Ectodermal cell (in vitro differentiated cells): ENCODE data around the gene CREM.

Experiments
- H3K27ac ChIP-seq: 2 replicates; pipeline ENCODE4 v1.7.0; 2013; ENCODE audit warnings: mild to moderate bottlenecking, low read depth, low read length; ENCODE audit not compliant: insufficient read depth, poor library complexity, severe bottlenecking
- H3K27me3 ChIP-seq: 2 replicates; pipeline ENCODE4 v1.7.0; 2013; ENCODE audit warnings: mild to moderate bottlenecking, low read length; ENCODE audit not compliant: insufficient read depth, control insufficient read depth, poor library complexity, severe bottlenecking
- H3K36me3 ChIP-seq: one replicate; pipeline ENCODE4 v1.7.0; 2013; ENCODE audit warnings: low read length; ENCODE audit not compliant: control insufficient read depth, insufficient read depth
- H3K4me1 ChIP-seq: one replicate; pipeline ENCODE4 v1.7.0; 2013; ENCODE audit warnings: low read length; ENCODE audit not compliant: control insufficient read depth, insufficient read depth
- H3K4me3 ChIP-seq: 2 replicates; pipeline ENCODE4 v1.7.0; 2013; ENCODE audit warnings: low read depth, low read length, control low read depth; ENCODE audit not compliant: insufficient read depth
- H3K9me3 ChIP-seq: 2 replicates; pipeline ENCODE4 v1.7.0; 2013; ENCODE audit warnings: mild to moderate bottlenecking, low read length, moderate library complexity; ENCODE audit not compliant: control insufficient read depth
- WGBS, 2 experiments: methylation state at CpG; one replicate each; pipeline ENCODE4 v1.1.7; 2013; ENCODE audit warnings: missing lambda C conversion rate in 2 of 2; 5-methylcytosine and 5-hydroxymethylcytosine counted together

Gene CREM

DNA sequence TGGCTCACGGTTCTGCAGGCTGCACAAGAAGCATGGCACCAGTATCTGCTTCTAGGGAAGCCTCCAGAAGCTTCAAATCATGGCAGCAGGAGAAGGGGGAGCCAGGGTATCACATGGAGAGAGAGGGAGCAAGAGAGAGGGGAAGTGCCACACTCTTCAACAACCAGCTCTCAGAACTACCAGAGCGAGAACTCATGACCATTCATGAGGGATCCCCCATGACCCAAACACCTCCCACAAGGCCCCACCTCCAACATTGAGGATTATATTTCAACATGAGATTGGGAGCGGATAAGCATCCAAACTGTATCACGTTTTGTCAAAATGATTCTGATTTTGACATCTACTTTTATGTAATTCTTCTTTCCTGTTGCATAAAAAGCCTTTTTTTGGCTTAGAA lies 38.5 kb downstream of the CREM start:
- H3K27ac ChIP-seq = no peak overlapping the region
- 87 to 96% methylated on average over 4 of the region's 4 CpGs for WGBS, 2 experiments
- no peak overlapping the region for H3K4me3 ChIP-seq
- no peaks in the 10 kb centered on the region for H3K27me3 ChIP-seq
- H3K36me3 ChIP-seq = no peaks in the 10 kb centered on the region
- H3K4me1 ChIP-seq = no peaks in the 10 kb centered on the region
- H3K9me3 ChIP-seq = no peaks in the 10 kb centered on the region

DNA sequence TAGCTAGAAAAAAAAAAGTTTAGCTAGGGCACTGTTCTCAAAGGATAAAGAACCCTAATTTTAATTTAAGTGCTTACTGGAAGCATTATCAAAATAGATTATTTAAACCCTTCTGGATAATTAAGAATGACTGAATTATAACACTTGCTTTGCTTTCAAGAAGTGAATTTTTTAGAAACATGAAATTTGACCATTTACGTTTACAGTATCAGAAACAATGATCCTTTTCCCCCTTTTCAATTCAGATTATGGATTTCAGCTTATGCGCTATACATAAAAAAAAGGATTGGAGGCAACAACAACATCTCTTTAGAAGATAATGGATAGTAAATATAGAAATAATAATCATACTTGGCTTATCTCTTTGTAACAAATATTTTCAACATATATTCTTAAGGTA lies 39.2 kb downstream of the CREM start:
- H3K4me1 ChIP-seq = no peaks in the 10 kb centered on the region

DNA sequence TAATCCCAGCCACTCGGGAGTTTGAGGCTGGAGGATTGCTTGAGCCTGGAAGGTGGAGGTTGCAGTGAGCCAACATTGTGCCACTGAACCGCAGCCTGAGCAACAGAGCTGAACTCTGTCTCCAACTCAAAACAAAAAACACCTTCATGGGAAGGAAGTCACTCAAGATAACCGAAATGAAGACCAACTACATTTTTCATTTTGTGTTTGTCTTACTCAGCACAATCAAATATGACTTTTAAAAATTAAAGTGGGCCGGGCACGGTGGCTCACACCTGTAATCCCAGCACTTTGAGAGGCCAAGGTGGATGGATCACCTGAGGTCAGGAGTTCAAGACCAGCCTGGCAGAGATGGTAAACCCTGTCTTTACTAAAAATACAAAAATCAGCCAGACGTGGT lies 40.0 kb downstream of the CREM start:
- Histone ChIP-seq H3K27me3 (no peaks in the 10 kb centered on the region), H3K36me3 (no peaks in the 10 kb centered on the region), H3K9me3 (no peaks in the 10 kb centered on the region), H3K4me3 (no peak overlapping the region), H3K4me1 (no peaks in the 10 kb centered on the region), H3K27ac (no peak overlapping the region)
- WGBS, 2 experiments = 89 to 92% methylated on average over 6 of the region's 6 CpGs

More for the DNA sequence above, 39.2 kb downstream of the CREM start:
- H3K9me3 ChIP-seq = no peaks in the 10 kb centered on the region
- no peaks in the 10 kb centered on the region for H3K27me3 ChIP-seq
- no peak overlapping the region for H3K27ac ChIP-seq
- no peaks in the 10 kb centered on the region for H3K36me3 ChIP-seq
- 86 to 100% methylated on average over 1 of the region's 2 CpGs for WGBS, 2 experiments
- H3K4me3 ChIP-seq = no peak overlapping the region

DNA sequence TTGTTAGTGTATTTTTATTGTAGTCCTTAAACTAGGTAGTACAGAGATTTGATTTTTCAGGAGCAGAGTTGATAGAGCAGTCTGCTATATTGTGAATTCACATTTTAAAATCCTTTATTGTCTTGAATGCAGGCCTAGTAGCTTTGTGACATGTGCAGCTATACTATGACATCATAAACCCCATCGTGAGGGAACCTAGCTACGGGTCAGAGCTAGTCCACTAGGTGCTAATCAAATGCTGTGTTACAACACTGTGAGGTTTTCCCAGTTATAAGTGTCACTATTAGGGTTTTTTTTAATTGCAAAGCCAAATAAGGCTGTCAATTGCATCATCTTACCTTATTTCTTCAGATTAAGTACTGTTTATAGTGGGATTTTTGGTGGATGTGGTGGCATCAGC lies 40.7 kb downstream of the CREM start:
- Histone ChIP-seq H3K27ac (no peak overlapping the region), H3K4me1 (no peaks in the 10 kb centered on the region), H3K27me3 (no peaks in the 10 kb centered on the region), H3K4me3 (no peak overlapping the region), H3K9me3 (no peaks in the 10 kb centered on the region), H3K36me3 (no peaks in the 10 kb centered on the region)
- WGBS, 2 experiments = 100% methylated on average over 2 of the region's 2 CpGs

DNA sequence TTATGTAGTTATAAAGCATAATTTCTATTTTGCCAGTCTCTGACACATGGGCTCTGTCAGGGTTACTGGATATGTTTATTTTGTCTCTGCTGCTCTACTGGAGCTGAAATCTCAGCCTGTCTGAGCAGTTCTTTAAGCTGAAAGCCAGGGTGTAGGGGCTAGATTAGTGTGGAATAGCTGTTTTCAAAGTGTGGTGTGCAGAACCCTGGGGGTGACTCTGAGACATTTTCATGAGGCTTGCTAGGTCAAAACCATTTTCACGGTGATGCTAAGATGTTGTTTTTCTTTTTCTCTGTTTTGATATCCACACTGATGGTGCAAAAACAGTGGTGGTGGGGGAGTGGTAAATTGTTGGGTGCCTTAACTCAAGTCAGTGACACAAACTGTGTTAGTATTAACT lies 45.5 kb downstream of the CREM start:
- Histone ChIP-seq H3K27me3 (no peaks in the 10 kb centered on the region), H3K36me3 (no peaks in the 10 kb centered on the region), H3K9me3 (no peaks in the 10 kb centered on the region), H3K27ac (no peak overlapping the region), H3K4me1 (no peaks in the 10 kb centered on the region), H3K4me3 (no peak overlapping the region)
- 86 to 95% methylated on average over 1 of the region's 1 CpG for WGBS, 2 experiments

DNA sequence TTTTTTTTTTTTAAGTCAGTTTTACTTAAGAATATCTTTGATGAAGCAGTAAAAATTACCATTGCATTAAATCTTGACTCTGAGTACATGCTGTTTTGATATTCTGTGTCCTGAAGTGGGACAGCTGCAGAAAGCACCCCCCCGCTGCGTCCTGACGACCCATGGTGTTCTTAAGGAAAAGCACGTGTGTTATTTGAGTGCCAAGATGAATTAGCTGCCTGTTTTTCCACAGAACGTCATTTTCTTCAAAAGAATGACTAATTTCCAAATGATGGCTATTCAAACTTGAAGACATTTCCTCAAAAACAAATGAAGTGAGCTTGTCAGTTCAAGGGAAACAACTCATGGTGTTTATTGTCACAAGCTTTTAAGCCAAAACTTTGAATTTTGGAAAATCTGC lies 45.9 kb downstream of the CREM start:
- 88% methylated on average over 5 of the region's 5 CpGs for WGBS, 2 experiments

DNA sequence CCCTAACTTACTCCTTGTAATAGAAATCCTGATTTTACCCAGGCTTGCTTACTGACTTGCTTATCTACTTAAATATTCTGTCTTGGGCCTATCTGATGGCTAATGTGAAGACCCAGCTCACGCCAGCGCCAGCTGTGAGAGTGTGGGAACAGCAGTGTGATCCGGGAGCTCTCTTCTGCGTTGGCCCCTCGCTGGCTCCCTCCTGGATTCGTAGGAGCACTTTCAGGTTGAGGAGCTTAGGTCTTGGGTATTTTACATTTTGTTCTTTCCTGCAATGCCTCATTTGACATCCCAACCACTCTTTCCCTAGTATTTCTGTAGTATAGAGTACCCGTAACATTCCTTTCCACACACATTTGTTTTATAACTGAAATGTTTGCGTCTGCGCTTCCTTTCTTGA lies 51.7 kb downstream of the CREM start:
- 81 to 87% methylated on average over 9 of the region's 9 CpGs for WGBS, 2 experiments
- H3K4me1 ChIP-seq = no peaks in the 10 kb centered on the region

More for the DNA sequence above, 45.9 kb downstream of the CREM start:
- Histone ChIP-seq H3K9me3 (no peaks in the 10 kb centered on the region), H3K27ac (no peak overlapping the region), H3K4me3 (no peak overlapping the region), H3K4me1 (no peaks in the 10 kb centered on the region), H3K27me3 (no peaks in the 10 kb centered on the region), H3K36me3 (no peaks in the 10 kb centered on the region)

DNA sequence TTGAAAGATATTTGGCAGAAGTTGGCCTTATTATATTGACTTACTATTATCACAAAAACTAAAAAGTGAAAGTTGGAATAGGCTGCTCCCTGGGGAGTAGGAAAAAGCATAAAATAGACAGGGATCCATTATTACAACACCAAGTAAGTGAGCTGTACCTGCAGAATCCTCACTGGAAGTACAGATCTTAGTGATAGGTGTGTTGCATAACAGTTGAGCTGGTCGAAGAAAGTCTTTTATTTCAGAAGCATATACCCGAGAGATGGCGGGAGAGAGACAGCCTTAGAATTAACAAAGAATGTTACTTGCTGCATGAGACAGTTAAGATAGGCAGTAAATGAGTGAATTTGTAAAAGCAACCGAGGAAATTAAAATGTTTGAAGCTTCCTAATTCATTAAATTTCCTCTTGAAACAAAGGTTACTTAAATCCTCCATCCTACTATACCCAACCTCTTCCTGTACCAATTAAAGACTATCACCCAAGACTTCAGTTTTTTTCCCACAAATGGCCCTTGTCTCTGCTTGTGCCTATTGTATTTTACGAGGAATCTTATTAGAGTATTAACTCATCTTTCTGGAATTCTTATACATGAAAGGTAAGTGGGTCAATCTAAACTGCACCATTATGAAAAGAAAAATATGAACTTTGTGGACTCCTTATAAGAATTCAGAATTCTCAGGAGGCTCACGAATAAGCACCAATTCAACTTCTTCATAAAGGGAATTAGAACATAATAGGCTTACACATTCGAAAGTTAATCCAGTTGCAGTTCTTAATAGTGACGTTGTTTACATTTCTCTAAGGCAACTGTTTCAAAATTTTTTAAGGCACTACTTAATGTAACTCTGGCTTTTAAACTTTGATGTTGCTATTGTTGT lies 56.2 kb downstream of the CREM start:
- no peaks in the 10 kb centered on the region for H3K27me3 ChIP-seq
- no peaks in the 10 kb centered on the region for H3K36me3 ChIP-seq
- H3K27ac ChIP-seq = peak overlapping the region; percentile 5
- no peak overlapping the region for H3K4me3 ChIP-seq
- H3K4me1 ChIP-seq = no peaks in the 10 kb centered on the region
- WGBS, 2 experiments = 89 to 93% methylated on average over 7 to 8 of the region's 8 CpGs
- H3K9me3 ChIP-seq = no peaks in the 10 kb centered on the region

More for the DNA sequence above, 51.7 kb downstream of the CREM start:
- no peak overlapping the region for H3K27ac ChIP-seq
- H3K9me3 ChIP-seq = no peaks in the 10 kb centered on the region
- no peak overlapping the region for H3K4me3 ChIP-seq
- H3K36me3 ChIP-seq = no peaks in the 10 kb centered on the region
- no peaks in the 10 kb centered on the region for H3K27me3 ChIP-seq

DNA sequence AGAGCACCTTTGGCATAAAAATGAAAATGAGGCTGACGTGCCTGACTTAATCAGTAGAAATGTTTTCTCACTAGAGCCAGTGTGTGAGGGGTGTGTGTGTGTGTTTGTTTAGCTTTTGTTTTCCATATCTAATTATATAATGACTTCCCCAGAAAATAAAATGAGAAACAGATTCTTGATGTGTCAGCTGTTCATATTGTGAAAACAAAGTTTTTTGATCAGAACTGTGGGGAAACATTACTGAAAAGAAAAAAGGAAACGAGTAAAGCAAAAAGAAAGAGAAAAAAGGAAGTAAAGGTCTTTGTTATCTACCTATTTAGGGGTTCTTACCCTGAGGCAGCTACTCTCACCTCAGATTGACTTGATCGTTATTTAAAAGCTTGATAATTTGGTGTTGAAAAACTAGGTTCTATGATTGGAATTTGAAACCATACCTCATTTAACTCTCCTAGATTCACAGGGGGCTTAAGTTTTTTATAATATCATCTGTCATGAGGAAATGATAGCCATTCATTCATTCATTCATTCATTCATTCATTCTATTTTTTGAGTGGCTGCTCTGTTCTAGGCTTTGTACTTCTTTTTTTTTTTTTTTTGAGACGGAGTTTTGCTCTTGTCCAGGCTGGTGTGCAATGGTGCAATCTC lies 58.0 kb downstream of the CREM start:
- H3K27ac ChIP-seq = no peak overlapping the region
- no peak overlapping the region for H3K4me3 ChIP-seq
- H3K4me1 ChIP-seq = no peaks in the 10 kb centered on the region
- no peaks in the 10 kb centered on the region for H3K36me3 ChIP-seq
- no peaks in the 10 kb centered on the region for H3K9me3 ChIP-seq
- 95 to 97% methylated on average over 2 to 4 of the region's 4 CpGs for WGBS, 2 experiments
- no peaks in the 10 kb centered on the region for H3K27me3 ChIP-seq

DNA sequence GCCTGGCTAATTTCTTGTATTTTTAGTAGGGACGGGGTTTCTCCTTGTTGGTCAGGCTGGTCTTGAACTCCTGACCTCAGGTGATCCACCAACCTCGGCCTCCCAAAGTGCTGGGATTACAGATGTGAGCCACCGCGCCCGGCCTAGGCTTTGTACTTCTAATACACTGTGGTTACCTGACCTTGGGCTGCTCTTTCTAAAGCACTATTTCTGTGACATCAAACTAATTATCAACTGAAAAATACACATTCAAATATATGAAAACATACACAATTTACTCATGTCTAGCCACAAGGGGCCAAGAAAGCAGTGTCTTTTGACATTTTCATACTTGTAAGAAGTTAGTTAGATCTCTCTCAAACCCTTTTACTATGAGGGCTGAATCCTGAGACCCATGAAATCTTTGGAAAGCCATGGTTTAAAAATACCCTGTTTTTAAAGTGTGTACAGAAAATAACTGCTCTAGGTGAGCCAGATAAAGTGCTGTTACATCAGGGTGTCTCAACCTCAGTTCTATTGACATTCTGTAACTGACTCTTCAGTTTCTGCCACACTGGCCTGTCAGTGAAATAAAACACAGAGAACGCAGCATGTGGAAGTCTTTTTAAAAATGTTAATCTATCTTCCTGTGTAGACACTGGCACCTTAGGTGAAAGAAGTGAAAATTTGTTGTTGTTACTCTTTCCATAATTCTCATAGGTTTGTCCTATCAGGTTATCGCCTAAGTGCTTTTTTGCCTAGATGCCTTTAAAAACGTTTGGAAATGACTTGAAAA lies 58.8 kb downstream of the CREM start:
- 92% methylated on average over 8 of the region's 8 CpGs for WGBS, 2 experiments

More for the DNA sequence above, 58.8 kb downstream of the CREM start:
- no peaks in the 10 kb centered on the region for H3K4me1 ChIP-seq
- H3K27me3 ChIP-seq = no peaks in the 10 kb centered on the region
- H3K9me3 ChIP-seq = no peaks in the 10 kb centered on the region
- H3K27ac ChIP-seq = no peak overlapping the region
- no peak overlapping the region for H3K4me3 ChIP-seq
- no peaks in the 10 kb centered on the region for H3K36me3 ChIP-seq
